ENCODE results near the gene CD58.
"Not testable (repeated sequence)": the region's sequence is repeated elsewhere in the genome, so short reads cannot be mapped to it uniquely, and the experiment has no call there.

The CD58 gene

DNA sequence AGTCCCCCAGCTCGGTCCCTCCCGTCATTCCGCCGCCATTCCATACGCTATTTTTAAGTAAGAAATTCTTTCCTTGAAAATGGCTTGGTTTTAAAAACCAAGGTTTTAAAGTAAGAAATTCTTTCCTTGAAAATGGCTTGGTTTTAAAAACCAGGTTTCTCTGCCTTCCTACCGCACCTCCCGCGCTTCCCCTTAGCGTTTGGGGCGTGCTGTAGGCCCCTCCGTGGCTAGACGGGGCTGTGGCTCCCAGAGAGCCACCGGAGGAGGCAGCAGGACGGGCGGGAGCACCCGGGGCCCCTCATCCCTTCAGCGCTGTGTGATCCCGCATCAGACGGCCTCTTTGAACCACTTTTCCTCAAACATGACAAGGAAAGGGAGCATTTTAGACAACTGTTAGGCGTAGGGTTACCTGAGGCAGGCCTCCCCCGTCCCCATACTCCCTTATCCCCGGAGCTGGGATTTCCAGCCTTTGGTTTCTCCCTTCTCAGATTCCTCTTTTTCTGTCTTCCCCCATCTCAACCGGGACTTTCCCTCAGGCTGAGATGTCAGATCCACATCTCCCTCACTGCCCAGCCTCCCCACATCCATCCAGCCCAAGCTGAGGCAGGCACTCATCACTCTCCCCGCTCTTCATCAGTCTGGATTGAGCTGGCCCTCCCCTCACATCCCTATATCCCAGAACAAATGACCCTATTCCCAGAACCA is 541 bp upstream of the CD58 start:
- DNase-seq = no peak

DNA sequence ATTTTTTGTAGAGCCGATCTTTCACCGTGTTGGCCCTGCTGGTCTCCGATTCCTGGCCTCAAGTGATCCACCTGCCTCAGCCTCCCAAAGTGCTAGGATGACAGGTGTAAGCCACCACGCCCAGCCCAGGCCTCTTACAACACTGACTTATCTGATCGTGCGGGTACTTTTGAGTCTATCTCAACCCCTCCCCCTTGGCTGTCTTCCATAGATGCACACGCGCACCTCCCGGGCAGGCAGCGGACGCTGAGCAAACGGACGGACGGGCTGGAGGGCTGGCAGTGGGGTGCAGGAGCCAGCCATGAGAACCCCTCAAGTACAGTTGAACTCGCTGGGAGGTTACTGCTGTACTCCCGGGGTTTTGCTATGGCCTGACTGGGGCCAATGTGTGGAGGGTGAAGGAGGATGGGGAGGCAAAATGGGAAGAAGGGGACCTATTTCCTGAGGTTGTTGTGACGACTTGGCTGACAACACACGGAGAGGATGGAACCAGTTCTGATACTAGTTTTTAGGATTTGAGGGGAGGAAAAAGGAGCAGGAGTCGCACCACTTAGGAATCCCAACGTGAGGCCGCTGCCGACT is 959 bp downstream of the CD58 start:
- peak in 1 of 56 donors; percentile 6 for DNase-seq

DNA sequence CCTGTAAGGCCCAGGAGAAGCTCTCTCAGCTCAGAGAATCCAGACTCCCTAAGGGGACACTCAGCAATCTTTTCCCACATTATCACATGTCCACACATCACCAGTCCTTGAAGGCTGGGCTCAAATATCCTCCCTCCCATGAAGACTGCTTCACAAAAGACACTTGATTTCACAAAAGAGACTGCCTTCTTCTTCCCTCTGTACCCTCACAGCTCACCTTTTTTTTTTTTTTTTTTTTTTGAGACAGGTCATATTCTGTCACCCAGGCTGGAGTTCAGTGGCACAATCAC is 1.5 kb downstream of the CD58 start:
- no peak for DNase-seq

DNA sequence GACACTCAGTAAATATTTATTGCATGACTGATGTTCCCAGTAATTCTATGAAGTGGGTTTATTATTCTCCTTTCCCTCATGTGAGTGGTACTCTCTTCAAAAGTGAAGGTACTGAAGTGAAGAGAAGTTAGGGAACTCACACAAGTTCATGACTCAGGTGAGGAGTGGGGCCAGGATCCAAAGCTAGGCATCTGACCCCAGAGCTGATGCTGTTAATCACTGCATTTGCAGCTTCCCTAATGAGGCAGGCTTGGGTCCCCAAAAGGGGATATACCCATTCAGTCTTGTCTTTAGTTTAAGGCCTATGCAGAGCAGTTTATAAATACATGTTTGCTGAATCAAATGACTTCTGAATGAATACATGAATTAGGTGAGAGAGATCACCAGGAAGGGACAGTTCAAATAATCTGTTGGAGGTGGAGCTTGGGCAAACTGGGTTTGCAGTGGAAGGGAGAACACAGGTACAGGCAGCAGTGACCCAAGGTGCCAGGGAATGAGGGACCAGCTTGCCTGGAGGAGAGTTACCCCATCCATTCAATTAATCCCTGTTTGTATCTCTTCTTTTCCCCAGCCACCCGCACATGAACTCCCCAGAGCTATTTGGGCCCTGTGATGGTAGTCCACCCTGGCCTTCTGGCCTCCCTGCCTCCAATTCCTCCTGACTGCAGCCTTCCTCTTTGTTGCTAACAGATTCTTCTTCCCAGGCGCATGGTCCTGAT is 2.0 kb downstream of the CD58 start:
- no peak for DNase-seq

DNA sequence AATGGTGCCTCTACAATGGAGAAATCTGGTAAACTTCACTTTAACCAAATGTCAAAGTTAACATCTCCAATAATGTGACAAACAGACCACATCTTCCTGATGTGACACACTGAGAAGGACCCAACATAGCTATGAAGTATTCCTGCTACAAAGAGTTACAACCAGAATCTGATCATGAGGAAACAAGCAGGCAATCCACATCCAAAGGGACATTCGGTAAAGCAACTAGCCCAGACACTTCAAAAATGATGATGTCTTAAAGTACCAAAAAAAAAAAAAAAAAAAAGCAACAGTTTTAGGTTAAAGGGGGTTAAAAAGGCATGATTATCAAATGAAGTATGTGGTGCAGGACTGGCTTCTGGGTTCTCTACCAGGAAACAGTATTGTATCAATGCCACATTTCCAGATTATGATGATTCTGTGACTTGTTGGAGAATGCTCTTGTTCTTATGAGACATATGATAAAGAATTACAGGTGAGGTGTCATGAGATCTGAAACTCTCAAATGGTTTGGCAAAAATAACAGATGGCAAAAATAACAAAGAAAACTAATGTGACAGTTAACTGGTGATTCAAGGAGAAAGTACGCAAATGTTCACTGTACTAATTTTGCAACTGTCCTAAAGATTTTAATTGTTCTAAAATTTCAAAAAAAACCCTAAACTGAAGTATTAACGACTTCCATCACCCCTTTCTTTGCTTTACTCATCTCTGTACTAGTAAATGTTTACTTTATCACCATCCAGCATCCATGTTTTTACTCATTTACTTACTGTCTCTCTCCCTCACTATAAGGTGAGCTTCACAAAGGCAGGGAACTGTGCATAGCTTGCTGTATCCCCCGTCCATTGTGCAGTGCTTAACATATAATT is 2.8 kb downstream of the CD58 start:
- no peak for DNase-seq

DNA sequence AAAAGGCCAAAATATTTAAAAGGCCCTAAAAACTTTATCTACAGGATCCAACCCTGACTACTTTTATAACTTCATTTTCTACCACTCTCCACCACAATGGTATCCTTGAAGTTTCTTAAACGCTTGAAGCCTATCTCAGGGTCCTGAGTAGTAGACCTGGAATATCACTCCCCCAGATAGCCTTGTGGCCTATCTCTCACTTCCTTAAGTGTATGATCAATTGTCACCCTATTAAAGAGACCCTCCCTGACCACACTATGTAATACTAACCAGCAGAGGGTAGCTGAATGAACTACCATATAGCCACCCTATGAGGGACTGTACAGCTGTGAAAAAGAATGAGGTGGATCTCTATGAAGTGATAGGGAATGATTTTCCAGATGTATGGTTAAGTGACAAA is 5.6 kb downstream of the CD58 start:
- no peak for DNase-seq

DNA sequence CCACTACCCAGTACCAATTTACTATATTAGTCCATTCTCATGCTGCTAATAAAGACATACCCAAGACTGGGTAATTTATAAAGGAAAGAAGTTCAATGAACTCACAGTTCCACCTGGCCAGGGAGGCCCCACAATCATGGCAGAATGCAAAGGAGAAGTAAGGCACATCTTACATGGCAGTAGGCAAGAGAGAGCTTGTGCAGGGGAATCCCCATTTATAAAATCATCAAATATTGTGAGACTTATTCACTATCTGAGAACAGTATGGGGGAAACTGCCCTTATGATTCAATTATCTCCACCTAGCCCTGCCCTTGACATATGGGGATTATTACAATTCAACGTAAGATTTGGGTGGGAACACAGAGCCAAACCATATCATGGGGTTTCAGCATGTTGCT is 6.4 kb downstream of the CD58 start:
- DNase-seq = no peak

DNA sequence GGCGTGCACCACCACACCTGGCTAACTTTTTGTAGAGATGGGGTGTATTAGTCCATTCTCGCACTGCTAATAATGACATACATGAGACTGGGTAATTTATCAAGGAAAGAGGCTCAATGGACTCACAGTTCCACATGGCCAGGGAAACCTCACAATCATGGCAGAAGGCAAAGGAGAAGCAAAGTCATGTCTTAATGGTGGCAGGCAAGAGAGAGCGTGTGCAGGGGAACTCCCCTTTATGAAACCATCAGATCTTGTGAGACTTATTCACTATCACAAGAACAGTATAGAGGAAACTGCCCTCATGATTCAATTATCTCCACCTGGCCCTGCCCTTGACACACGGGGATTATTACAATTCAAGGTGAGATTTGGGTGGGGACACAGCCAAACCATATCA is 8.4 kb downstream of the CD58 start:
- not testable (repeated sequence) for DNase-seq

DNA sequence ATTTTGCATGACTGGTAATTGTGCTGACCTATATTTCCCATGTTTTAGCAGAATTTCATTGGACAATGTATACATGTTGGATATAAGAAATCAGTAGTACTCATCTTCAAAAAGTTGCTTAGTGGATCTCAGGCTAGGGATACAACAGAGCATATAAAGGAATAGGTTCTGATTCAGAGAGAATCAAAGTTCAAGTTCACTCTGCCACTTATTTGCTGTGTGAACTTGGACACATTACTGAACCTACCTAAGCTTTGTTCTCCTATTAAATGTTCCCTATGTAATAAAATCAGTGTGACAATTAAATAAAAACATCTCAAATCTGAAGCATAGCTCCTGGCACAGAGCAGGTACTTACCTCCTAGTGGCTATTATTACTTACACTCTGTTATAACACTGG is 9.3 kb downstream of the CD58 start:
- no peak for DNase-seq

DNA sequence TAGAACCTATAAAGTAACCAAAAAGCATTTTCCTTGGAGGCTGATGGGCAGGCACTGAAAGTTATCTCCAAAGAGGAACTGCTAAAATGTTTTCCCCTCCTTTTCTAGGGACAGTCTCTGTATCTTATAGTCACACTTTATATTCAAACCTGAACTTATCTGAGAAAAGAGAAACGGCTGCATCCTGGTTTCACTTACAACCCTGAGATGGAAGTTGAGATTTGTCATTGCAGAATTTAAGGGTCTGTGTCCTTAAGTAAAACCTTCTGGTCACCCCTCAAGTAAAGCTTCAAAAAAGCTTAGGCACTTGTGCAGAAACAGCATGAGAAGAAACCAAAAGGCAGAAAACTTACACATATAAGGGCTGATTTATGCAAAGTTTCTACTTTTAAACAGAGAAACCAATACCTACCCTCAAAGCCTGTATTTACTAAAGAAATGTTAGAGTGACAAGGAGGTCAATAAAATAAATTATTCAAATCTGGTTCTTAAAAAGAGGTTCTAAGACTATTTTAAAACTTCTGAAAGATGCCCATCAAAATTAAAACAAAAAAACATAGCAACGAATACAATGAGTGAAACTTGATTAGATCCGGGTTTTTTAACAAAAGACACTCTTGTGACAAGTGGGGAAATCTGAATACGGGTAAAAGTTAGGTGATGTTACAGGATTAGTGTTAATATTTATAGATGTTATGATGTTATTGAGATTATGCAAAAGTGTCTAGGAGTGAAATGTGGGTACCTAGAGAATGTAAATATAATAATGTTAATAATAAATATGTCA is 9.9 kb downstream of the CD58 start:
- no peak for DNase-seq

DNA sequence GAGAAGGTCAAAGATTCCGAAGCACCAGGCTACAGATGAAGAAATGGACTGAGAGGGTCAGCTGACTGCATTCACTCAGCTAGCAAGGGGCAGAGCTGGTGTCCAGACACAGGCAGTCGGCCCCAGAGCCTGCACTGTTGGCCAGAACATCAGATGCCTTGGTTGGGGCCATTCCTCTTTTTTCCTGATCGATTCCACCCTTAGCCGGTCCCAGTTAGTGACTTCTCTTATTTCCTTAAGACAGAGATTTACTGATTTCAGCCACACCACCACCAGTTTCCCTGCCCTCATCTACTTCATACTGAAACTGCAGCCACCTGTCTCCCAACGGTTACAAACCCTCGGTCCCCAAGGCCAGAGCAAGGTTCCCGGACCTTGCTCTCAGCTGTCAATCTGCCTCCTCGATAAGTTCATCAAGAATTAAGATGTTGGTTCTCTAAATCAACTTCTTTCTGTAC is 11.5 kb downstream of the CD58 start:
- no peak for DNase-seq

DNA sequence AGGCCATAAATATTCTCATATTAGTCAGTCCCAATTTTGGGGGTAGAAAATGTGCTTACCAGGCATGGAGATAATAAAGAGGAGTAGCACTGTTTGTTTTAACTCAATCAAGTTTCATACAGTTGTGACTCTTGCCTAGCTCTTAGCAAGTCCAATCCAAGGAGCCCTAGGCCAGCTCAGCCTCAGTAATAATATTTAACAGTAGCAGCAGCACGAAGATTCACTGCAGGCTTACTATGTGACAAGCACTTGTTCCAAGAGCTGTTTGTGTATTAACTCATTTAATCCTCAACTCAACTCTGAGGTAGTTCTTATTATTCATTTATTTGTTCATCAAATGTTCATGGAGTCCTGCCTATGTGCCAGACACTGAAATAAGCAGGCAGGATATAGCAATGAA is 12.3 kb downstream of the CD58 start:
- no peak for DNase-seq

DNA sequence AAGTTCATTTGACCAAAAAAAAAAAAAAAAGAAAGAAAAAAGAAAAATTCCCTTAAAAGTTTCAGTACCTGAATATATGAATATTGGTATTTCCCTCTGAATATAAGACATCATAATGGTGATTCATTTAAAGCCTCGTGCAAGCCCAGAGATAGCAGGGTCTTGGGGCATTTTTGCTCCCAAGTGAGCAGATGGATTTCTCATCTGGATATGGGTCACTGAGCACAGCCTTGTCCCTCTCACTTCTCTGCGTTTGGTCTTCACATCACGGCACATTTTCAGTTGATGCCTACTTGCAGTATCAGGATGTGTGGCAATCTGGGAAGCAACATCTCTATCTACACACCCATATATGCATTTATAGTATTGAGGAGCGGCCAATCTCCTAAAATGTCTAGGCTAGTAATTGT is 12.7 kb downstream of the CD58 start:
- DNase-seq = no peak

DNA sequence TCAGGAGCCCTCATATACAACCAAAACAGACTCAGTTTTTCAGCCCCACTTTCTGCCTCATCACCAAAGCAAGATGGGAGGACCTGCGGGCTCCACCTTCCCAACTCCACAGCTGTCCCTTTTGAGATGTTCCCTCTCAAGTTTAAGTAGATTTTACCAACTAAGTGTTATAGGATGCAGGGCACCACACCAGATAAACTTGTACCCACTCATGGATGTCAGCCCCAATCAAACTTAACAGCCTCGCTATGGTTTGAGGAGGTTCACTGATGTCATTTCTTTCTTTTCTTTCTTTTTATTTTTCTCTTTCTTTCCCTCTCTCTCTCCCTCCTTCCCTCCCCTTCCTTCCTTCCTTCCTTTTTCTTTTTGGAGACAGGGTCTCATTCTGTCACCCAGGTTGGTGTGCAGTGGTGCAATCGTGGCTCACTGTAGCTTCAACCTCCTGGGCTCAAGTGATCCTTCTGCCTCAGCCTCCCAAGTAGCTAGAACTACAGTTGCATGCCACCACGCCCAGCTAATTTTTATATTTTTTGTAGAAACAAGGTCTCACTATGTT is 13.4 kb downstream of the CD58 start:
- no peak for DNase-seq

DNA sequence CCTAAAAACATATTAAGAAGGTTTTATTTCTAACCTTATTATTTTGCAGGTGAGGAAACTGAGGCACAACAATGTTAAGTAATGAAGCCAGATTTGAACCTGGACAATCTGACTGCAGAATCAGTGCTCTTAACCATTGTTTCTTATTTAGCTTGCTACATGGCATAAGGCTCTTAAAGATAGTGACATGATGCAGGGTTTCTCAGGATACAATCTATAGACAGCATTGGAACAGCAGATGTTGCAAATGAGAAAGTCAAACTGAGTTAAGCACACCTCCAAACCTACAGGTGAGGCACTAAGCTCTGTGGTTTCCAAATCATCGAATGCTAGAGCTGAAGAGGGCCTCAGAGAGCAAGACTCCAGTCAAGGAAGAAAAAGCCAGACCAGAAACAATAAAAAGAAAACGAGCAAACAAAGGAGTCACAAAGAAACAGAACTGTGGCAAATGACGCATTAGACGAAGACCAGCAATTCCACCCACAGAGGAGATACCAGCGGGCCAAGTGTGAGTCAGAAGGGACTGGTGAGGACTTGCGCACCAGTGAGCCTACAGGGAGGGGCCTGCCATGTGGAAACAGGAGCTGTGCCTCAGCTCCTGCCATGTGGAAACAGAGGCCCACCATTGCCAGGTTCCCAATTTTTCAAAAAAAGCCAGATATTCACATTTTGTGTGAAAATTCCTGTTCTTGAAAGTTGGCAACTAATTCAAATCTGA is 14.4 kb downstream of the CD58 start:
- no peak for DNase-seq

DNA sequence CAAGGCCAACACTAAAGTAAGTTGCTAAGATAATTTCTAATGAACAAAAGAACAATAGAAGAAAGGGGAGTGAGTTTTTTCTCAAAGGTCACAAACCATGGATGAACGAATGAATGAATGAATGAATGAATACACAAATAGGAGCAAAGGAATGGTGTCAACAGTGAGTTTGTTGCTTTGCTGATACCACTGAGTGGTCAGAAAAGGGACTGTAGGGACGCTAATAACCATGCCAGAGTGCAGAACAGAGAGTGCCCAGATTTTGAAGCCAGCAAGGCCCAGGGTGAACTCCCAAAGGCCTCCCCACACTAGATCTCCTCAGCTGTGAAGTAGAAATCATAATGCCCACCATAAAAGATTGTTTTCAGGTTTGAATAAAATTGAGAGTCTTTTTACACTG is 15.9 kb downstream of the CD58 start:
- DNase-seq = no peak

DNA sequence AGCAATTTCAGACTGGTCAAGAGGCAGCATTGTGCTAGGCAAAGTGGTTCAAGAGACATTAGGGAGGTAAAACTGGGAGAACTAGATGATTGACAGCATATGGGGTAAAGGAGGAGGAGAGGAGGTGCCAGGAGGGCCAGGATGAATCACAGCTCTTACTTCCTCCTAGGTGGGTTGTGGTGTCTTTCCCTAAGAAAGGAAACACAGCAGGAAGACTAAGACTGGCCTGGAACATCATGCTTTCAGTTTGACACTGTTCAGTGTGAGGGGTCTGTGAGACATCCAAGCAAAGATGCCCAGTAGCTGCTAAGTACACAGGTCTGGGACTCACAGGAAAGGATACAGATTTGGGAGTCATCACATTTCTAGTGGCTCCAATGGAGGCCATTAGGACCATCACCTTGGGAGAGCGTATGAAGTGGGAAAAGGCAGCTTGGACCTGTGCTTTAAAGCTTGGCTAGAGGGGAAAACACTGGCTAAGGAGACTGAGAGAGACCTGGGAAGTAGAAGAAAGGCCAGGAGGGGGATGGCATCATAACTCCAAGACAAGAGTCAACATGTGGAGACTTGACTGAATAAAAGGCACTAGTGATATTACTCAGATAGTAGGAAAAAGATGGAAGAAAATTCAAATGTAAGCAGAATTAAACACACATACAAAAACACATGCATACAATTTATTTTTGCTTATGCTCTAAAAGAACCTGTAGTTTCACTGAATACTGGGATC is 17.3 kb downstream of the CD58 start:
- no peak for DNase-seq

DNA sequence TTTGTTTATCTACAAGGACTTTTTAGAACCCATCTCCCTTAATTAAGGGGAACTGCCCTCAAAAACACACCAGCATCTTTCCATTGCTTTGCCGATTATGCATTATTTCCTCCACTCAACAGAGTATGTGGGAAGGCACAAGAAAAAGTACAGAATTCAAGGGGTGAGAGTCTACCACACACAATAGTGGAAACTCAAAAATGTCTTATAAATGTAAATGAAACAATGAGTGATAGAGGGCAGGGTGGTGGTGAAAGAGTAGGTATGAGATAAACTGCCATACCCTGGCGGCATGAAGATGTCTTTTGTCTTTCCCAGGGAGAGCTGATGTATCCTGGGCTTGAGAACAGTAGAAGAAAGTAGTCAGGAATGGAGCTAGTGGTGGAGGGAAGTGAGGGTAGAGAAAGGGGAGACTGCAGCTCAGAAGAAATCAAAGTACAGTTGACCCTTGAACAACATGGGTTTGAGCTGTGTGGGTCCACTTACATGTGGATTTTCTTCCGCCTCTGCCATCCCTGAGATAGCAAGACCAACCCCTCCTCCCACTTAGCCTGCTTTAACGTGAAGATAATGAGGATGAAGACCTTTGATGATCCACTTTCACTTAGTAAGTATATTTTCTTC is 24.4 kb downstream of the CD58 start:
- no peak for DNase-seq

DNA sequence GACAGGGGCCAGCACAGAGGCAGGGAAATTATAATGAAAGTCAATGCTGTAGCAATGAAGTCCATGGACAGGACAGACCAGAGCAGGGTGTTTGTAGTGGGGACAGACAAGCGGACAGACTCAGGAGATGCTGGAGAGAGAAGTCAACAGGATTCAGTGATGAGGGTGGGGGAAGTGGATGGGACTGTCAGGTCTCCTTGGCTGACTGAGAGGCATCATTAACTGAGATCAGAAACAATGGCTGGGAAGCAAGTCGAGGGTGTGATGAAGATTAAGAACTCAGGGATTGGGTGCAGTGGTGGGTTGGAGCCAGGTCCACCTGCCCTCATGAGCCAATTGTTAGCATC is 25.5 kb downstream of the CD58 start:
- DNase-seq = no peak
